OCI-LY7 (cell line): ENCODE results near the gene ARHGAP45. TPM values are rescaled to one million over a fixed set of nuclear protein-coding genes. Genes with fewer than 3 reads are reported as not detected.
A peak's percentile ranks its signal among the peaks of the same experiment; 100 is the strongest.

Experiments
- BruUV-seq: library from RNA; stranded (reverse); fragments of 400-500 nt; replicated peaks from 2 replicates; lab custom pipeline; 2021; lab: Mats Ljungman, UMichigan
- CTCF ChIA-PET: fragments of 300-600 bp; sonication (Branson Sonifier 250); formaldehyde crosslinking; loops from one replicate; lab custom pipeline; 2022; ENCODE audit warnings: antibody characterized with exemption; ENCODE audit not compliant: unreplicated experiment; lab: Charles Lee
- POLR2A ChIA-PET: fragments of 300-600 bp; sonication (Branson Sonifier 250); formaldehyde crosslinking; loops from one replicate; lab custom pipeline; 2022; ENCODE audit warnings: antibody characterized with exemption; lab: Charles Lee
- DNase-seq: peaks from one replicate; pipeline ENCODE4 v3.0.0-alpha.2; 2015; ENCODE audit warnings: low spot score
- H2AFZ ChIP-seq: fragments of 200-600 bp; sonication (generic), shearing (Covaris generic); 2 replicates; pipeline ENCODE4 v1.6.1; 2014; ENCODE audit warnings: mild to moderate bottlenecking, antibody characterized with exemption, low read length, moderate library complexity
- H3K27ac ChIP-seq: fragments of 200-600 bp; sonication (generic); 2 replicates; pipeline ENCODE4 v1.5.1; 2014; ENCODE audit warnings: mixed run types, low read depth, mild to moderate bottlenecking, moderate library complexity, low read length, inconsistent platforms; ENCODE audit not compliant: poor library complexity, severe bottlenecking
- H3K36me3 ChIP-seq: fragments of 200-600 bp; sonication (generic); 2 replicates; pipeline ENCODE4 v1.6.1; 2014; ENCODE audit warnings: mild to moderate bottlenecking, antibody characterized with exemption, low read length, moderate library complexity, mixed read lengths; ENCODE audit not compliant: insufficient read depth
- H3K4me1 ChIP-seq: fragments of 200-600 bp; sonication (generic); 2 replicates; pipeline ENCODE4 v1.5.1; 2014; ENCODE audit warnings: mild to moderate bottlenecking, low read length; ENCODE audit not compliant: insufficient read depth, poor library complexity, severe bottlenecking
- H3K4me2 ChIP-seq: fragments of 200-600 bp; sonication (generic); 2 replicates; pipeline ENCODE4 v1.6.1; 2014; ENCODE audit warnings: mild to moderate bottlenecking, low read length
- H3K4me3 ChIP-seq: fragments of 200-600 bp; sonication (generic); 2 replicates; pipeline ENCODE4 v1.5.1; 2014; ENCODE audit warnings: mild to moderate bottlenecking, low read depth, low read length; ENCODE audit not compliant: poor library complexity, severe bottlenecking
- H3K79me2 ChIP-seq: fragments of 200-600 bp; sonication (generic); 2 replicates; pipeline ENCODE4 v1.6.1; 2016; ENCODE audit warnings: low read depth, mild to moderate bottlenecking, low read length, moderate library complexity, mixed read lengths; ENCODE audit not compliant: insufficient read depth
- H3K9me2 ChIP-seq: fragments of 200-600 bp; sonication (generic); 2 replicates; pipeline ENCODE4 v1.6.1; 2016; ENCODE audit warnings: mild to moderate bottlenecking, low read length, mixed read lengths; ENCODE audit not compliant: insufficient read depth
- H3K9me3 ChIP-seq: fragments of 200-600 bp; sonication (generic); 2 replicates; pipeline ENCODE4 v1.6.1; 2014; ENCODE audit warnings: mild to moderate bottlenecking, mixed run types, low read length, mixed read lengths
- H4K20me1 ChIP-seq: fragments of 200-600 bp; sonication (generic); 2 replicates; pipeline ENCODE4 v1.6.1; 2014; ENCODE audit warnings: mild to moderate bottlenecking, antibody characterized with exemption, low read length, moderate library complexity, mixed read lengths; ENCODE audit not compliant: insufficient read depth
- EZH2phosphoT487 ChIP-seq: fragments of 200-600 bp; sonication (generic); IDR thresholded peaks from 2 replicates; pipeline ENCODE4 v1.6.1; 2018; ENCODE audit warnings: low read depth, borderline replicate concordance, mild to moderate bottlenecking, mixed run types, antibody characterized with exemption, low read length, moderate library complexity, mixed read lengths
- intact Hi-C: fragments of 100-400 bp; cut with micrococcal nuclease; formaldehyde crosslinking; loops from one replicate; pipeline ENCODE4 v1.10.0; 2022; ENCODE audit not compliant: unreplicated experiment
- total RNA-seq, 2 experiments: library from RNA; depleted of rRNA in 1 of 2; stranded (reverse); fragments of >200 nt in 1 of 2; shearing (Covaris generic) in 1 of 2; gene quantifications; 2 replicates each; pipeline ENCODE4 v1.2.3, GENCODE V29; 2014 to 2022
- TF ChIP-seq, protein P1 (sequence below): fragments of 200-600 bp; sonication (generic); conservative IDR thresholded peaks from 2 replicates; pipeline ENCODE4 v1.5.1; 2014; ENCODE audit warnings: mild to moderate bottlenecking, antibody characterized with exemption, low read length, moderate library complexity, mixed read lengths

ARHGAP45 gene
- total RNA-seq, 2 experiments from 2014 or later, result 135 to 143 TPM

DNA sequence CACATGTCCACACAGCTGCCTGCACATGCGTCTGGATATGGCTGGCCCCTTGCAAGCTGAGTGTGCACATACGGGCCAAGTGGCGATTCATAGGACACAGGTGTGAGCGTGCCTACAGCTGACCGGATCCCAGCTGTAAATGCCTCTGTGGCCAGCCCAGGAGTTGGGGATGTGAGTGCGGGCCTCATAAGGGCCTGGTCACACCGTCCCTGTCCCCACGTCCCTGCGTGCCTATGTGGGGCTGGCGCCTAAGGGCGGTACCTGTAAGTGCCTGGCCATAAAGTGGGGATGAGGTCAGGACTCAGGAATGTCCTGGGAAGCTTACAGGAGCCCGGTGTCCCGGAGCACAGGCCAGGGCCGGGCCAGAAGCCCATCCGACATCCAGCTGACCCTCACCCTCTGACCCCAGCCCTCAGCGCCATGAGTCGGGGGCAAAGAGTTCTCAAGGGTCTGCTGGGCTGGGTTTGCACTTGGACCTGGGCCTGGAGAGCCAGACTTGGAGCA lies 1.3 kb upstream of the ARHGAP45 start:
- no peak for DNase-seq
- no peak for TF ChIP-seq EZH2phosphoT487
- TF ChIP-seq, protein P1, sequence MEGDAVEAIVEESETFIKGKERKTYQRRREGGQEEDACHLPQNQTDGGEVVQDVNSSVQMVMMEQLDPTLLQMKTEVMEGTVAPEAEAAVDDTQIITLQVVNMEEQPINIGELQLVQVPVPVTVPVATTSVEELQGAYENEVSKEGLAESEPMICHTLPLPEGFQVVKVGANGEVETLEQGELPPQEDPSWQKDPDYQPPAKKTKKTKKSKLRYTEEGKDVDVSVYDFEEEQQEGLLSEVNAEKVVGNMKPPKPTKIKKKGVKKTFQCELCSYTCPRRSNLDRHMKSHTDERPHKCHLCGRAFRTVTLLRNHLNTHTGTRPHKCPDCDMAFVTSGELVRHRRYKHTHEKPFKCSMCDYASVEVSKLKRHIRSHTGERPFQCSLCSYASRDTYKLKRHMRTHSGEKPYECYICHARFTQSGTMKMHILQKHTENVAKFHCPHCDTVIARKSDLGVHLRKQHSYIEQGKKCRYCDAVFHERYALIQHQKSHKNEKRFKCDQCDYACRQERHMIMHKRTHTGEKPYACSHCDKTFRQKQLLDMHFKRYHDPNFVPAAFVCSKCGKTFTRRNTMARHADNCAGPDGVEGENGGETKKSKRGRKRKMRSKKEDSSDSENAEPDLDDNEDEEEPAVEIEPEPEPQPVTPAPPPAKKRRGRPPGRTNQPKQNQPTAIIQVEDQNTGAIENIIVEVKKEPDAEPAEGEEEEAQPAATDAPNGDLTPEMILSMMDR, result no peak
- no peak overlapping the region for H2AFZ ChIP-seq
- peaks cover 58% of the 10 kb centered on the region for H3K4me1 ChIP-seq
- ChIA-PET POLR2A (no interaction called here), CTCF (interaction anchor here (0.7 kb wide), 1 partner anchor 34 kb away, joined by 3 read pairs; no protein-coding TSS in a partner anchor)
- no TSS peak for BruUV-seq
- intact Hi-C loops, result loop anchor here (5.0 kb wide), 1 partner anchor 37 kb away; the partner anchor contains the start of gene GPX4
- H3K79me2 ChIP-seq, result peaks cover 29% of the 10 kb centered on the region
- peak overlapping the region; percentile 25 for H3K27ac ChIP-seq
- H3K4me3 ChIP-seq, result no peak overlapping the region
- H3K9me2 ChIP-seq, result no peaks in the 10 kb centered on the region
- H4K20me1 ChIP-seq, result no peaks in the 10 kb centered on the region
- peaks cover 20% of the 10 kb centered on the region for H3K36me3 ChIP-seq
- H3K4me2 ChIP-seq, result peak overlapping the region; percentile 99
- no peaks in the 10 kb centered on the region for H3K9me3 ChIP-seq

DNA sequence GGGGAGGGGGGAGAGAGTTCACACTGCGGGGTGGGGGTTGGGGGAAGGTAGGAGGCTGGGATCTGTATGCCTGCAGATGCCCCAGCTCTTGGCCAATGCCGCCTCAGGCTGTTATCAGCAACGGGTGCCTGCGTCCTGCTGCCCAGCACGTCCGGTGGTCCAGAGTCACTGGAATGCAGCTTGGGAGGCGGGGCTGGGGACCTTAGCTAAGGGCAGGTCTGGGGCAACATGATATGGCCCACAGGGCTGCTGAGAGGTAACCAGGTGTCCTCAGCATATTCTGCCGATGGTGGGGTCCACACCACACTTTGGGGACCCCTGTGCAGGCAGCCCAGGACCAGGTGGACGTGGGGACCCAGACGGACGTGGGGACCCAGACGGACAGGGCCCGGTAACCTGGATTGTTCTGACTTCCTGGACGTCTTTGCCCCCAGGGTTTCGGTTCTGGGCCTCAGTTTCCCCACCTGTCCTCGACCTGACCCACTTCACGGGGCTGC lies 668 bp upstream of the ARHGAP45 start:
- ChIA-PET CTCF (interaction anchor here (0.7 kb wide), 1 partner anchor 34 kb away, joined by 3 read pairs; no protein-coding TSS in a partner anchor), POLR2A (interaction anchor here (1.6 to 1.8 kb wide), 3 partner anchors 10 to 39 kb away, joined by 5 to 16 read pairs (median 6); partner anchors contain the start of gene CNN2)
- peaks cover 24% of the 10 kb centered on the region for H3K36me3 ChIP-seq
- H3K9me2 ChIP-seq, result no peaks in the 10 kb centered on the region
- DNase-seq, result no peak
- peaks cover 58% of the 10 kb centered on the region for H3K4me1 ChIP-seq
- H4K20me1 ChIP-seq, result no peaks in the 10 kb centered on the region
- no peaks in the 10 kb centered on the region for H3K9me3 ChIP-seq
- peaks cover 32% of the 10 kb centered on the region for H3K79me2 ChIP-seq
- H3K4me2 ChIP-seq, result peak overlapping the region; percentile 99
- peak overlapping the region; percentile 91 for H3K27ac ChIP-seq
- no peak overlapping the region; the same call in 1 of the 2 replicates for H2AFZ ChIP-seq
- TF ChIP-seq EZH2phosphoT487, result no peak
- TF ChIP-seq, protein P1, result no peak
- peak overlapping the region; percentile 95 for H3K4me3 ChIP-seq
- intact Hi-C loops, result loop anchor here (5.0 kb wide), 1 partner anchor 36 kb away; the partner anchor contains the start of gene GPX4
- no TSS peak for BruUV-seq
